ENCODE data around the gene ATP6V1G2.
"Not testable (repeated sequence)": the region's sequence is repeated elsewhere in the genome, so short reads cannot be mapped to it uniquely, and the experiment has no call there.

The ATP6V1G2 gene

GRCh38 chr6:31530659-31531058 is 15.7 kb downstream of the ATP6V1G2 start:
- in situ Hi-C loops (cut with MboI; ENCODE audit: low sequenced_read_pairs): no loop called here

- in situ Hi-C loops (cut with MboI; ENCODE audit: low sequenced_read_pairs): no loop called here
These were observed 16.9 kb downstream of the ATP6V1G2 start for GRCh38 chr6:31529329-31530150.

- in situ Hi-C loops (cut with MboI; ENCODE audit: low sequenced_read_pairs): no loop called here
These were observed 17.5 kb downstream of the ATP6V1G2 start, which contains the start of gene MCCD1 for GRCh38 chr6:31528821-31529328. MCCD1 (plus strand) TSS chr6:31528962; CDS start chr6:31529015, 53 bp downstream.

- in situ Hi-C loops (cut with MboI; ENCODE audit: low sequenced_read_pairs): no loop called here
These were observed 18.1 kb downstream of the ATP6V1G2 start for GRCh38 chr6:31528307-31528777.

DNA sequence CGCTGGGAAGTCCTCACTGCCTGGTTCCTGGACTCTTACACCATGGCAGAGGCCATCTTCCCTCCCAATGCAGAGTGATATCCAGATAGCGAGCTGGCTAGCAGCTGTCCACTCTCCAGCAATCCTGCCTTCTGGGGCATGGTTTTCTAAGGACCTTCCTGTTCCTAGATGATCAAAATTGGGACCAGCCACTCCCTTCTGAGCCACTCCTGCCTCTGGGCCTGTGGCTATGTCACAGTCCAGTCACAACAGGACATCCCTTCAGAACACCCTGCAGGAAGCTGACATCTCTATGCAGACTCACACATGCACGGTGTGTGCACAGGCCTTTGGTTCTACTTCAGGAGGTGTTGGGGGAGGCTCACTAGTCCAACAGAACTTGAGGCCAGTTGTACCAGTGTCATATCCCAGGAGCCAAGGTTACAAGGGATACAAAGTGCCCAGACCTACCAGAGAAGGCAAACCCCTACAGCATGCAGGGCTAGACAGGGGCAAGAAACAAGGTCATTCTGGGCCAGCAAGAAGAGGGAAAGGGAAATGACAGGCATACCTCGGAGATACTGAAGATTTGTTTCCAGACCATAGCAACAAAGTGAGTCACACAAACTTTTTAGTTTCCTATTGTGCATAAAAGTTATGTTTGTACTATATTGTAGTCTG is 20.3 kb downstream of the ATP6V1G2 start:
- in situ Hi-C loops (cut with MboI; ENCODE audit: low sequenced_read_pairs): no loop called here

- in situ Hi-C loops (cut with MboI; ENCODE audit: low sequenced_read_pairs): no loop called here
These were observed 20.9 kb downstream of the ATP6V1G2 start for GRCh38 chr6:31525553-31525931.

GRCh38 chr6:31521835-31522234 is 24.6 kb downstream of the ATP6V1G2 start:
- in situ Hi-C loops (cut with MboI; ENCODE audit: low sequenced_read_pairs): no loop called here

DNA sequence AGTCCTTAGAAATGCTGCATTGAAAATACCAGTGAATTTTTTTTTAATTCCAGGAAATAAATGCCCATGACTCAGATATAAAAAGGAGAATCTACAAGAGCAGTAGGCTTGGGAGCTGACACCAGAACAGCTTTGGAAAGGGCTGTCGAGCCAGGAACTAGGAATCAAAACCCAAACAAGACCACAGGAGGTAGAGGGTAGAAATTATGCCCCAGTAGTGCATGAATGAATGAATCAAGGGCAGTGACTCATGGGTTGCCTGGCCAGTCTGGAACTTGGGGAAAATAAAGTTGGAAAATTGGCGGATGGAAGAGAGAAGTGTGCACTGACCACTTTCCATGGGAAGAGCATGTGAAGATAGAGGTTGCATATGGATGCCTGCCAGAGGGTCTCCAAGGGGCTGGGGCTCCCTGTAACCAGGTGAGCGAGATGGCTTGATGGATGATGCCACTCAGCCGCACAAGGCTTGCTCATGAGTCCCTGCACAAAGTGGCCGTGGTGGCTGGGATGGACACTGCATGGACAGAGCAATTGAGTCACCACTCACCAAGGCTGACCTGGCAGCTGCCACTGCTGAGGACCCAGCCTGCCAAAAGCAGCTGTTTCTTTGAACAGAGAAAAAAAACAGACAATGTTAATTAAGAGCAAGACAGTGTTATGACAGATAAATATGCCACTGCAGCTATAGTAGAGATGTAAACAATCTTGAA is 32.8 kb downstream of the ATP6V1G2 start:
- in situ Hi-C loops (cut with MboI; ENCODE audit: low sequenced_read_pairs): no loop called here

- in situ Hi-C loops (cut with MboI; ENCODE audit: low sequenced_read_pairs): no loop called here
These were observed 36.4 kb downstream of the ATP6V1G2 start for GRCh38 chr6:31510007-31510406.

DNA sequence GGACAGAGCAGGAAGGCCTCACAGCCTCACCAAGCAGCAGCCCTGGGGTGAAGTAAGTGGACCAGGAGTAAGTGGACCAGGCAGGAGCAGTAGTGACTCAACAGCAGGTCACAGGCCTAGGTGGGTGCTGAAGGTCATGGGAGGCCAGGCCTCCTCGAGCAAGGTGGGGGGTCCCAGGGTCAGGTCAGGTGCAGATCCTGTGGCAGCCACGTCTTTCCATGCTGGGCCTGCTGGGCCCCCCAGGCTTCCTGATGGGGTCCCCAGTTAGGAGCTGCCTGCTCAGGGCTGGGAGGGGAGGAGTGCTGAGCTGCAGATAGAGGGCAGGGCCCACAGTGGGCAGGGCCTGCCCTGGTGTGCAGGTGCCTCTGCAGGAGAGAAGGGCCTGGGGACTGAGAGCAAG is 37.4 kb downstream of the ATP6V1G2 start:
- in situ Hi-C loops (cut with MboI; ENCODE audit: low sequenced_read_pairs): not testable (repeated sequence)

DNA sequence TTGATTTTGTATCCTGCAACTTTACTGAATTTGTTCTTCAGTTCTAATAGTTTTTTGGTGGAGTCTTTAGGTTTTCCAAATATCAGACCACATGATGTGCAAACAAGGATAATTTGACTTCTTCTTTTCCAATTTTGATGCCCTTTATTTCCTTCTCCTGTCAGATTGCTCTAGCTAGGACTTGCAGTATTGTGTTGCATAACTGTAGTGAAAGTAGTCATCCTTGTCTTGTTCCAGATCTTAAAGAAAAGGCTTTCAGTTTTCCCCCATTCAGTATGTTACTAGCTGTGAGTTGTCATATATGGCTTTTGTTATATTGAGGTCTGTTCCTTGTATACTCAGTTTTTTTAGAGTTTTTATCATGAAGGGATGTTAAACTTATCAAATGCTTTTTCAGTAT is 43.8 kb downstream of the ATP6V1G2 start:
- in situ Hi-C loops (cut with MboI; ENCODE audit: low sequenced_read_pairs): no loop called here

DNA sequence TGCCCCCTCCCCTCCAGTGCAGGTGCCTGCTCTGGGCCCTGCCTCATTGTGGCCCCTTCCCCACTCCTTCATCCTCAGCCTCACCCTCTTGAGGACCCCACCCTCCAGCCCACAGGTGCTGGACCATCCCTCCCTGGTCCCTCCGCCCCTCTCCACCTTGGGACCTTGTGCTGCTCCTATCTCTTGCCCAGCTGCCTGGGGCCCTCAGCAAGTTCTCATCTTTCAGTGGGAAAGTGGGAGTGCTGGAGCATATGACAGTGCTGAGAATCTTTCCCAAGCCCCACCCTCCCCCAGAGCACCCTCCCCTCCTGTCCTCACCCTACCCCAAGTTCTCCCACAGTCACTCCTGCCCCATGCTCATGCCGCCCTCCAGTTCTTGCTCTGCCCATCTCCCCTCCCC is 46.8 kb downstream of the ATP6V1G2 start:
- in situ Hi-C loops (cut with MboI; ENCODE audit: low sequenced_read_pairs): not testable (repeated sequence)

DNA sequence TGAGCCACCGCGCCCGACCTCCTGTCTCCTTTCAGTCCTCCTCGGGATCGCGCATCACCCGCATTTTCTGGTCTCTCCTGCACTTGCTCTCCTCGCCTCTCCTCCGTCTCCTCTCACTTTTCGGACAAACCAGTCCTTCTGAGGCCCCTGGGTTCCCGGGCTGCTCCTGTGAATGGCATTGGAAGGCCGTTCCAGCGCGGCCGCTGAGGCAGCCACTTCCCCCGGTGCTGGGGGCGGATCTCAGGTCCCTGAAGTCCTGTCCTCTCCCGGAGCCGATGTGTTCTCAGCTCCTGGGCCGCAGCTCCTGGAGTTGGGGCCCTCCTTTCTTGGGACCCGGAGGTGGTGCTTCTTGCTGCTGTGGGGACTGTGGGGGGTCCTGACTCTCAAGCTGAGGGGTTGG is 47.7 kb downstream of the ATP6V1G2 start:
- in situ Hi-C loops (cut with MboI; ENCODE audit: low sequenced_read_pairs): no loop called here

DNA sequence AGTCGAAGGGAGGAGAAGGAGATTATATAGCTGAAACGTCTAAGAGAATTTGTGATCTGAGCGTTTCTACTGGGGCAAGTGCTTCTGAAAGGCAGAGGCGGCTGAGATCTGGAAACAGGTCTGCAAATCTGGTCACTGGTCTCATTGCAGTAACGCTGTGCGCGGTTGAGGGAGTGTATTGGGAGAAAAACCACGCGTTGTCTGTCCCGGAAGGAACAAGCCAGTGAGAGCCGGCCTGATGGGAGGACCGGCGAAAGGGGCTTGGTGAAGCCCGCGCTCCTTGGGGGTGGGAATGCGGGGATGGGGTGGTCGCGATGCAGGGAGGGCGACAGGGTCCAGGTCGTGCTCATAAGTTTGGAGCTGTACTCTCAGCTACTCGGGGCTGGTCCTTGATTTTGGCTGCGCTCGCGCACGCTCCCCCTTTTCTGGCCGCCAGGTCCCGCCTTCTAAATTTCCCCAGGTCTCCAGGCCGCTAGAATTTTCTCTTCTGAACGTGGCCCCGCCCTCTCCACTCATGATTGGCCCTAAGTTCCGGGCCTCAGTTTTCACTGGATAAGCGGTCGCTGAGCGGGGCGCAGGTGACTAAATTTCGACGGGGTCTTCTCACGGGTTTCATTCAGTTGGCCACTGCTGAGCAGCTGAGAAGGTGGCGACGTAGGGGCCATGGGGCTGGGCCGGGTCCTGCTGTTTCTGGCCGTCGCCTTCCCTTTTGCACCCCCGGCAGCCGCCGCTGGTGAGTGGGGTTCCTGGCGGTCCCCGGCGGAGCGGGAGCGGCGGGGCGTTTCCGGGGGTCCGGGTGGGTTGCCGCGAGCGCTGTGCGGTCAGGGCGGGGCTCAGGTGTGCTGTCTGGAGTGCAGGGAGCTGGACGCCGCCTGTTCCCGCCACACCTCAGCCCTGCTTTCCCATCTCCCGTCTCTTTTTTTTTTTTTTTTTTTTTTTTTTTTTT is 48.6 kb downstream of the ATP6V1G2 start, which contains the start of gene MICB:
TSS of gene MICB (plus strand) at position 615 of the 946 bp plus-strand sequence. CDS start at position 664, 49 bp downstream.
- in situ Hi-C loops (cut with MboI; ENCODE audit: low sequenced_read_pairs): no loop called here

DNA sequence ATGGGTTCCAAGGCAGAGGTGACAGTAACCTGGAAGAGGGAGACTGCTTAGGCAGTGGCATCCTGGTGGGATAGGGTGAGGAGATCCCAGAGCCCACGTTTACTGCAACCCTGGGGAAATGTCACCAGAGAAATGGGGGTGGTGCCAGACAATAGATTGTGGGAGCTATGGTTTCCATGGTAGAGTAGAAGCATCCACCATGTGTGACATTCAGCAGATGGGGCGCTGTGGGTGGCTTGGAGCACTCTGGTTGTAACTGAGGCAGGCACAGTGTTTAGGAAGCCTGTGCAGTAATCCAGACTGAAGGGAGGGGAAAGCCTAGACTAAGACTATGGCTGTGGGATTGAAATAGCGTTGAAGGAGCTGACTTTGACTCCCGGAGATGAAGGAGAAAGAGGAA is 49.6 kb downstream of the ATP6V1G2 start:
- in situ Hi-C loops (cut with MboI; ENCODE audit: low sequenced_read_pairs): not testable (repeated sequence)

GRCh38 chr6:31495580-31495979 is 50.8 kb downstream of the ATP6V1G2 start:
- in situ Hi-C loops (cut with MboI; ENCODE audit: low sequenced_read_pairs): no loop called here
